ENCODE results near the gene SLC25A44.

SLC25A44 gene

GRCh38 chr1:156217871-156218270, 24.0 kb downstream of the SLC25A44 start:
- Histone ChIP-seq H3K9me3 (ENCODE audit: control insufficient read depth in 2 of 2, low read length in 2 of 2) (no peaks in the 10 kb centered on the region), H3K36me3 (ENCODE audit: control insufficient read depth in 2 of 2, insufficient read depth in 2 of 2, low read length in 2 of 2) (peaks cover 17 to 20% of the 10 kb centered on the region in 2 donors), H3K27ac (ENCODE audit: low read depth in 2 of 2, low read length in 2 of 2) (no peak overlapping the region), H3K27me3 (ENCODE audit: control insufficient read depth in 2 of 2, insufficient read depth in 2 of 2, low read length in 2 of 2) (no peaks in the 10 kb centered on the region), H3K9ac (ENCODE audit: low read depth in 1 of 2, low read length in 2 of 2) (no peak overlapping the region), H3K4me1 (ENCODE audit: control insufficient read depth in 2 of 2, insufficient read depth in 2 of 2, low read length in 2 of 2) (peaks cover 0 to 7% of the 10 kb centered on the region in 2 donors), H3K4me3 (ENCODE audit: low read length in 2 of 2) (no peak overlapping the region)

GRCh38 chr1:156220226-156220625, 26.3 kb downstream of the SLC25A44 start:
- no peak overlapping the region for H3K9ac ChIP-seq (ENCODE audit: low read depth in 1 of 2, low read length in 2 of 2)
- H3K4me1 ChIP-seq (ENCODE audit: control insufficient read depth in 2 of 2, insufficient read depth in 2 of 2, low read length in 2 of 2): no peaks in the 10 kb centered on the region
- H3K4me3 ChIP-seq (ENCODE audit: low read length in 2 of 2): no peak overlapping the region
- H3K27me3 ChIP-seq (ENCODE audit: control insufficient read depth in 2 of 2, insufficient read depth in 2 of 2, low read length in 2 of 2): no peaks in the 10 kb centered on the region
- H3K27ac ChIP-seq (ENCODE audit: low read depth in 2 of 2, low read length in 2 of 2): no peak overlapping the region
- H3K9me3 ChIP-seq (ENCODE audit: control insufficient read depth in 2 of 2, low read length in 2 of 2): no peaks in the 10 kb centered on the region
- peaks cover 25 to 30% of the 10 kb centered on the region in 2 donors for H3K36me3 ChIP-seq (ENCODE audit: control insufficient read depth in 2 of 2, insufficient read depth in 2 of 2, low read length in 2 of 2)

- H3K27me3 ChIP-seq (ENCODE audit: control insufficient read depth in 2 of 2, insufficient read depth in 2 of 2, low read length in 2 of 2): no peaks in the 10 kb centered on the region
Observed at GRCh38 chr1:156221986-156222692, 28.2 kb downstream of the SLC25A44 start.

GRCh38 chr1:156225677-156226014, 31.7 kb downstream of the SLC25A44 start:
- Histone ChIP-seq H3K4me1 (ENCODE audit: control insufficient read depth in 2 of 2, insufficient read depth in 2 of 2, low read length in 2 of 2) (peaks cover 0 to 5% of the 10 kb centered on the region in 2 donors), H3K36me3 (ENCODE audit: control insufficient read depth in 2 of 2, insufficient read depth in 2 of 2, low read length in 2 of 2) (peaks cover 37 to 42% of the 10 kb centered on the region in 2 donors), H3K27ac (ENCODE audit: low read depth in 2 of 2, low read length in 2 of 2) (no peak overlapping the region), H3K4me3 (ENCODE audit: low read length in 2 of 2) (no peak overlapping the region), H3K27me3 (ENCODE audit: control insufficient read depth in 2 of 2, insufficient read depth in 2 of 2, low read length in 2 of 2) (no peaks in the 10 kb centered on the region), H3K9ac (ENCODE audit: low read depth in 1 of 2, low read length in 2 of 2) (no peak overlapping the region), H3K9me3 (ENCODE audit: control insufficient read depth in 2 of 2, low read length in 2 of 2) (no peaks in the 10 kb centered on the region)

More at GRCh38 chr1:156221986-156222692, 28.2 kb downstream of the SLC25A44 start:
- no peak overlapping the region for H3K27ac ChIP-seq (ENCODE audit: low read depth in 2 of 2, low read length in 2 of 2)
- peaks cover 31 to 38% of the 10 kb centered on the region in 2 donors for H3K36me3 ChIP-seq (ENCODE audit: control insufficient read depth in 2 of 2, insufficient read depth in 2 of 2, low read length in 2 of 2)
- H3K9ac ChIP-seq (ENCODE audit: low read depth in 1 of 2, low read length in 2 of 2): no peak overlapping the region
- H3K4me3 ChIP-seq (ENCODE audit: low read length in 2 of 2): no peak overlapping the region
- H3K4me1 ChIP-seq (ENCODE audit: control insufficient read depth in 2 of 2, insufficient read depth in 2 of 2, low read length in 2 of 2): peaks cover 0 to 5% of the 10 kb centered on the region in 2 donors
- H3K9me3 ChIP-seq (ENCODE audit: control insufficient read depth in 2 of 2, low read length in 2 of 2): no peaks in the 10 kb centered on the region

- Histone ChIP-seq H3K4me1 (ENCODE audit: control insufficient read depth in 2 of 2, insufficient read depth in 2 of 2, low read length in 2 of 2) (peaks cover 0 to 5% of the 10 kb centered on the region in 2 donors), H3K4me3 (ENCODE audit: low read length in 2 of 2) (no peak overlapping the region), H3K36me3 (ENCODE audit: control insufficient read depth in 2 of 2, insufficient read depth in 2 of 2, low read length in 2 of 2) (peaks cover 34 to 38% of the 10 kb centered on the region in 2 donors), H3K9me3 (ENCODE audit: control insufficient read depth in 2 of 2, low read length in 2 of 2) (no peaks in the 10 kb centered on the region), H3K27me3 (ENCODE audit: control insufficient read depth in 2 of 2, insufficient read depth in 2 of 2, low read length in 2 of 2) (no peaks in the 10 kb centered on the region), H3K9ac (ENCODE audit: low read depth in 1 of 2, low read length in 2 of 2) (no peak overlapping the region), H3K27ac (ENCODE audit: low read depth in 2 of 2, low read length in 2 of 2) (peak overlapping the region in 1 of 2 donors; percentile 23)
Observed at GRCh38 chr1:156226116-156226538, 32.2 kb downstream of the SLC25A44 start.

GRCh38 chr1:156226782-156227181, 32.9 kb downstream of the SLC25A44 start:
- H3K27me3 ChIP-seq (ENCODE audit: control insufficient read depth in 2 of 2, insufficient read depth in 2 of 2, low read length in 2 of 2): no peaks in the 10 kb centered on the region
- no peak overlapping the region for H3K4me3 ChIP-seq (ENCODE audit: low read length in 2 of 2)
- H3K27ac ChIP-seq (ENCODE audit: low read depth in 2 of 2, low read length in 2 of 2): peak overlapping the region in 1 of 2 donors; percentile 23
- peaks cover 27 to 32% of the 10 kb centered on the region in 2 donors for H3K36me3 ChIP-seq (ENCODE audit: control insufficient read depth in 2 of 2, insufficient read depth in 2 of 2, low read length in 2 of 2)
- H3K9me3 ChIP-seq (ENCODE audit: control insufficient read depth in 2 of 2, low read length in 2 of 2): no peaks in the 10 kb centered on the region
- H3K9ac ChIP-seq (ENCODE audit: low read depth in 1 of 2, low read length in 2 of 2): no peak overlapping the region
- H3K4me1 ChIP-seq (ENCODE audit: control insufficient read depth in 2 of 2, insufficient read depth in 2 of 2, low read length in 2 of 2): peaks cover 0 to 5% of the 10 kb centered on the region in 2 donors

- peak overlapping the region in 1 of 2 donors; percentile 48 for H3K27ac ChIP-seq (ENCODE audit: low read depth in 2 of 2, low read length in 2 of 2)
- H3K9me3 ChIP-seq (ENCODE audit: control insufficient read depth in 2 of 2, low read length in 2 of 2): no peaks in the 10 kb centered on the region
- no peaks in the 10 kb centered on the region for H3K27me3 ChIP-seq (ENCODE audit: control insufficient read depth in 2 of 2, insufficient read depth in 2 of 2, low read length in 2 of 2)
- H3K4me3 ChIP-seq (ENCODE audit: low read length in 2 of 2): no peak overlapping the region
- H3K9ac ChIP-seq (ENCODE audit: low read depth in 1 of 2, low read length in 2 of 2): no peak overlapping the region
- H3K4me1 ChIP-seq (ENCODE audit: control insufficient read depth in 2 of 2, insufficient read depth in 2 of 2, low read length in 2 of 2): peaks cover 0 to 5% of the 10 kb centered on the region in 2 donors
- H3K36me3 ChIP-seq (ENCODE audit: control insufficient read depth in 2 of 2, insufficient read depth in 2 of 2, low read length in 2 of 2): peaks cover 16 to 23% of the 10 kb centered on the region in 2 donors
Observed at GRCh38 chr1:156228501-156228900, 34.6 kb downstream of the SLC25A44 start.

GRCh38 chr1:156229809-156230472, 36.0 kb downstream of the SLC25A44 start:
- Histone ChIP-seq H3K36me3 (ENCODE audit: control insufficient read depth in 2 of 2, insufficient read depth in 2 of 2, low read length in 2 of 2) (peaks cover 22 to 24% of the 10 kb centered on the region in 2 donors), H3K4me1 (ENCODE audit: control insufficient read depth in 2 of 2, insufficient read depth in 2 of 2, low read length in 2 of 2) (peaks cover 0 to 5% of the 10 kb centered on the region in 2 donors), H3K27ac (ENCODE audit: low read depth in 2 of 2, low read length in 2 of 2) (no peak overlapping the region), H3K27me3 (ENCODE audit: control insufficient read depth in 2 of 2, insufficient read depth in 2 of 2, low read length in 2 of 2) (no peaks in the 10 kb centered on the region), H3K4me3 (ENCODE audit: low read length in 2 of 2) (no peak overlapping the region), H3K9me3 (ENCODE audit: control insufficient read depth in 2 of 2, low read length in 2 of 2) (no peaks in the 10 kb centered on the region), H3K9ac (ENCODE audit: low read depth in 1 of 2, low read length in 2 of 2) (no peak overlapping the region)

GRCh38 chr1:156230473-156230837, 36.6 kb downstream of the SLC25A44 start:
- H3K27ac ChIP-seq (ENCODE audit: low read depth in 2 of 2, low read length in 2 of 2): no peak overlapping the region
- H3K9ac ChIP-seq (ENCODE audit: low read depth in 1 of 2, low read length in 2 of 2): no peak overlapping the region
- no peaks in the 10 kb centered on the region for H3K9me3 ChIP-seq (ENCODE audit: control insufficient read depth in 2 of 2, low read length in 2 of 2)
- H3K27me3 ChIP-seq (ENCODE audit: control insufficient read depth in 2 of 2, insufficient read depth in 2 of 2, low read length in 2 of 2): no peaks in the 10 kb centered on the region
- peaks cover 22 to 24% of the 10 kb centered on the region in 2 donors for H3K36me3 ChIP-seq (ENCODE audit: control insufficient read depth in 2 of 2, insufficient read depth in 2 of 2, low read length in 2 of 2)
- peaks cover 0 to 5% of the 10 kb centered on the region in 2 donors for H3K4me1 ChIP-seq (ENCODE audit: control insufficient read depth in 2 of 2, insufficient read depth in 2 of 2, low read length in 2 of 2)
- no peak overlapping the region for H3K4me3 ChIP-seq (ENCODE audit: low read length in 2 of 2)

- no peak overlapping the region for H3K4me3 ChIP-seq (ENCODE audit: low read length in 2 of 2)
- no peaks in the 10 kb centered on the region for H3K9me3 ChIP-seq (ENCODE audit: control insufficient read depth in 2 of 2, low read length in 2 of 2)
- no peaks in the 10 kb centered on the region for H3K27me3 ChIP-seq (ENCODE audit: control insufficient read depth in 2 of 2, insufficient read depth in 2 of 2, low read length in 2 of 2)
- no peak overlapping the region for H3K9ac ChIP-seq (ENCODE audit: low read depth in 1 of 2, low read length in 2 of 2)
- no peaks in the 10 kb centered on the region for H3K4me1 ChIP-seq (ENCODE audit: control insufficient read depth in 2 of 2, insufficient read depth in 2 of 2, low read length in 2 of 2)
- H3K36me3 ChIP-seq (ENCODE audit: control insufficient read depth in 2 of 2, insufficient read depth in 2 of 2, low read length in 2 of 2): peaks cover 24 to 31% of the 10 kb centered on the region in 2 donors
- H3K27ac ChIP-seq (ENCODE audit: low read depth in 2 of 2, low read length in 2 of 2): no peak overlapping the region
Observed at GRCh38 chr1:156232201-156232894, 38.4 kb downstream of the SLC25A44 start.
